Stimulated activated CD4-positive, alpha-beta T cell treated with anti-CD3 and anti-CD28 coated beads, Interleukin-2, amount 100 ng/mL, for 48 hours (primary cell): Measurements from ENCODE around the gene PCSK1.
"Not testable (repeated sequence)": the region's sequence is repeated elsewhere in the genome, so short reads cannot be mapped to it uniquely, and the experiment has no call there.

Experiments
- DNase-seq, 2 donors: peaks; one replicate each; pipeline ENCODE4 v3.0.0-alpha.2; 2020

The PCSK1 gene

GRCh38 chr5:96425443-96425842 lies 7.6 kb downstream of the PCSK1 start:
- DNase-seq = no peak

DNA sequence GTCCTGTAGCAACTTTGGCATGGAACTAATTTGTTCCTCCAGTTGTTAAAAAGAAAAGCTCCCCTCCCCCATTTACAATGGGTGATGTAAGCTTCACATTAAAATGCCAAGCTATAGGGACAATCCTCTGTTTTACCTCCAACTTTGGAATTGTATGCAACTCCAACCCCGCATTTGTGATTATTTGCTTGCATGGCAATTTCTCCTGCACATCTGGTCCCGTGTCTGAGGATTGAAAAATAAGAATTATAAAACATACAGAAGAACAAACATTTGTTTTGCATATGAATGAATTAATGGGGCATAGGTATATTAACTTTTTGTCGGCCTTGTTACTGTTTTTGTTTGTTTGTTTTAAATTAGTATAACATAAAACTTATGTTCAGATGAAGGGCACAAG lies 17.2 kb downstream of the PCSK1 start:
- DNase-seq = no peak

- no peak for DNase-seq
Measured at GRCh38 chr5:96412868-96413449, 20.1 kb downstream of the PCSK1 start.

- DNase-seq = no peak
Measured at GRCh38 chr5:96410013-96410412, 23.0 kb downstream of the PCSK1 start.

DNA sequence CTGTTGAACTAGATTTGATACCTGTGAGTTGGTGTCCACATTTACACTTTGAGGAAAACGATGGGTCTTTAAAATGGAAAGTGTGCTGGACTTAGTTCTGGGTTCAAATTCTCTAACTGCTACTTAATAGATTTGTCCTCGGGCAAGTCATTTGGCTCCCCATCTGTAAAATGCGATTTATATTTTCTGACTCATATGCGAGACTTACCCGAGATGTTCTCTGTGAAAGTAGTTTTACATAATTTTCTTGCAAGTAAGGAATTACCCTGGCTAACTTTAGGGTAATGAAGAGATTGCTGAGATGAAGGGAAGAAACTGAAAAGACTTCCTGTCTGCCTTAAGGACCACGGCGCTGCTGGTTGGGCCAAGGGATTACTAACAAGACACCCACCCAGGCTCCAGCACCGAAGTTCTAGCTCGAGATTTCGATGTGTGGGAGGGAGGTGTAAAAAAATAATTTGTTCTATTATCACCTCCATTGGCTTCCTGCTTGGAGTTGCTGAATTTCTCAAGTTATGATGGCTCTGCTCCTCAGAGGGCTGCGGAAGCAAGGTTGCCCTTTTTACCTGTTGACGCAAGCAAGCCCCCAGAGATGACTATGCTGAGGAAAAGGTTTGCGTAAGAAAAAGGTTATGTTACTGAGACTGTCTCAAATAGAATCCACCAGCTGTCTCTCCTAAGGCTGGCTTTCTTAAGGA lies 24.1 kb downstream of the PCSK1 start:
- no peak for DNase-seq

GRCh38 chr5:96408210-96408777 lies 24.8 kb downstream of the PCSK1 start:
- DNase-seq = no peak

- no peak for DNase-seq
Measured at GRCh38 chr5:96407436-96407835, 25.6 kb downstream of the PCSK1 start.

GRCh38 chr5:96404191-96404867 lies 28.7 kb downstream of the PCSK1 start:
- DNase-seq = no peak

- DNase-seq = no peak
Measured at GRCh38 chr5:96402500-96402899, 30.5 kb downstream of the PCSK1 start.

GRCh38 chr5:96396878-96397277 lies 36.2 kb downstream of the PCSK1 start:
- DNase-seq = no peak

GRCh38 chr5:96395295-96395694 lies 37.8 kb downstream of the PCSK1 start:
- not testable (repeated sequence) for DNase-seq

DNA sequence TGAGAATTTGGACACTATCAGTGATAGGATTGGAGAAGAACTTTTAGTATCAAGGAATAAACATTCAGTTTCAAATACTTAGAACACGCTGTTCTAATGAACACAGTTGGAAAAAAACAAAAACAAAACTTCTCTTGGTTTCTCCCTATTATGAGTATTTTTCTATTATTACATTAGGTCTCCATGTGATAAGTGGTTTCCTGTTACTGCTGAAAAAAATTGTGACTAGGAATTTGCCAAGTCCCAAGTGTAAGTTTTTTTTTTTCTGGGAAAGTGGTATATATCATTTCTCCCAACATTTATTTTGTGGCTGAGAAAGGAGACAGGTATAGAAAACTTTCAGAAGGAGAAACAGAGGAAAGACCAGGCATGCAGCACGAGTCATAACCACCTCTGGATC lies 41.1 kb downstream of the PCSK1 start:
- DNase-seq = no peak

DNA sequence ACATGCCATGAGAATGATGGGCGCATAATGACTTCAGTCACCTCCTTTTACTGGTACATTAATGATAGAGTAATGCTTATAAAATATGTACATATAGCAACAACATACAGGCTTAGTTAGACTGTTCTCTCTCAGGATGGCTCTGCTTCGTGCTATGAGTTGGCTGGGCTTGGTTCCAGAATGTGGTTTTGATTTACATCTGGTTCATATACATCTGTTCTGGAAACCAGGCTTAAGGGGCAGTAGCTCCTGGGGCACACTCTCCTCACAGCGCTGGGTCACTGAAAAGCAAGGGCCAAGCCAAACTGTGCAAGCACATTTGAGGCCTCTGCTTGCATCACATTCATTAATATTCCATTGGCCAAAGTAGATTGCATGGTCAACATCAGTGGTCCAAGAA lies 44.9 kb downstream of the PCSK1 start:
- DNase-seq = no peak

DNA sequence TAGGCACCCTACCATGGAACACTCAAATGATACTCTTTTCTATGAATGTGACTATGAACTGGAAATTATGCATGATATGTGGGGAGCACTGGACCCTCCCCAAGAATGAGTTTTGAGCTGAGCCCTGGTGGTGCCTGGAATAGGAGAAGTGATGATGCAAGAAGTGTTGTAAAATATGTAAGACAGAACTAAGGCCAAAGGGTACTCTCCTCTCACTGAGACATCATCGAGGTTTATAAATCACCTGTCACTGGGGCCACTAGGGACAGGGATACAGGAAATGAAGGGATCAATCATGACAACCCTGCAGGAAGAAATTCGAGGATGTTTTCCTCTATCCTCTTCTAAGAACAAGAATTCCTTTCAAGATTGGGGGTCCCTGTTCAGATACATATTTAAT lies 45.4 kb downstream of the PCSK1 start:
- DNase-seq = no peak

- no peak for DNase-seq
Measured at GRCh38 chr5:96385538-96385937, 47.5 kb downstream of the PCSK1 start.

GRCh38 chr5:96384353-96384752 lies 48.7 kb downstream of the PCSK1 start:
- DNase-seq = no peak

DNA sequence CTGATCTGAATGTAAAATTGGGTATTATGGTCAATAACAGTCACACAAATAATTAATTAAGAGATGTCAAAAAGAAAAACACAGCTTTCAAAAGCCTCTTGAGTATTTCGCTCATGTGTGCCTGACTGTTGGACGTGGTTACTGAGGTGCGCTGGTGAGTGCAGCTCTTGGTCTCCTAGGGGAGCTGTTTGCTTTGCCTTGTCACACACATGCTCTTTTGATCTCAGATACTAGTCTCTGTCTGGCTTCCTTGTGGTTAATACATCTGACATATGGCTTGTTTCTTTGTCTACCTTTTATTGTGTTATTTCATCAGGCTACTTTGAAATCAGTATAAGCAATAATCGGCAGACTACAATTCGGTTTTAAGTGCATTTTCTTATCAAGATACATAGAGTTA lies 51.5 kb downstream of the PCSK1 start:
- DNase-seq = no peak

DNA sequence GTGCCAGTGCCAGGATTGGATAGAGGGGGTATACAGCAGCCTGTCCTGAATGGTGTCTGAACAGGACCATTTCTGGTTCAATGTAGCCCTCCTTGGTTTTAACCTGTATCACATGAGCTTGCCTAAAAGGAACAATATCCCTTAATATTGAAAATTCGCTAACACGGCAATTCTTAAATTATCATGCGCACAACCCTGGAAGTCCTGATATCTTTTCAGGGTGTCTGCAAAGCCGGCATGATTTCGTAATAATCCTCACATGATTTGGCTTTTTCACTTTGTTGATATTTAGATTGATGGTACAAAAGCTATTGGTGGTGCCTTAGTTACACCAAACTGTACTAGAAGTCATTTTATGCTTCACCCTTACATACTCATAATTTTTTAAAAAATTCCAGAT lies 53.2 kb downstream of the PCSK1 start:
- no peak for DNase-seq

DNA sequence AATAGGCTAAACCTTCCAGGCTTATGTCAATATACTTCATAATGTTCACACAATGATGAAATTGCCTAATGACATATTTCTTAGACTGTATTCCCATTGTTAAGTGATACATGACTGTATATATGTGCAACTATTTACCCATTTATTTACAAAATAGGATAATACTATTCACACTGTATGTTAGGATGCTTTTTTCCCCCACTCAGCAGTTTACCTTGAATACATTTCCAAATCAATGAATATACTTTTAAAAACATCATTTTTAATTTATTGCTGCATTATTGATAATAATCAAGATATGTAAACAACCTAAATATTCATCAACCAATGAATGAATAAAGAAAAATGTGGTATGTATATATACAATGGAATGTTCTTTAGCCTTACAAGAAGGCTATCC lies 55.5 kb downstream of the PCSK1 start:
- no peak for DNase-seq

GRCh38 chr5:96377167-96377566 lies 55.9 kb downstream of the PCSK1 start:
- no peak for DNase-seq

DNA sequence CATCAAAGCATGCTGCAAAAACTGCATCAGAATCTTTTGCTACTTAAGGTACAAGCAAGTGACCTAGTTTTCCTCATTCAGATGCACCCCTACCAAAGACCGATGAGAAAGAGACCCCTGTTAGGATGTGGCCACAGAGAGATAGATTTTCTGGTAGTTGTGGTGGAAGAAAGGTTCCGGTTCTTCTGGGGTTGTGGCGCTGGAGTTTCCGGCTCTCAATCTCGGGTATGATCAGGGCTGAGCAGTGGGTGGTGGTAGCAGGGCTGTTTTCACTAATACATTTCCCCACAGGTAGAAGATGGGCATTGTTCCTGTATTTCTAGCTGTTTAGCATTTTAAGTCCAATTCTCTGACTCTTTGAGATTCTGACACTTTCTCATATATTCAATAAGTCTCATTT lies 58.4 kb downstream of the PCSK1 start:
- DNase-seq = no peak

DNA sequence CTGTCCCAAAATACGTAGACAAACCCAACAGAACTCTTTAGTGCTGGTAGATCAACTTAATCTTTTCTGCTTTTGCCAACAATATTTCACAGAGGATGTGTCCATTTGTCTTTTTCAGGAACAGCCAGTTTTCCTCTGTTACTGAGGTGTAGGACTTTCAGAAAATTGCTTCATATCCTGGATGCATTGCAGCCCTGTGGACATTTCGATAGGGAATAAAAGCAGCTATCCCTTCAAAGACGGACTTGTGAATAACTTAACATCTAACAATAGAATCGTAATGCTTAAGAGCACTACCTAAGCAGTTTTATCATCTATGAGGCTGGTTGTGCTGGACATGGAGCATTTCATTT lies 59.7 kb downstream of the PCSK1 start:
- DNase-seq = no peak

- no peak for DNase-seq
Measured at GRCh38 chr5:96372726-96373380, 60.2 kb downstream of the PCSK1 start.

DNA sequence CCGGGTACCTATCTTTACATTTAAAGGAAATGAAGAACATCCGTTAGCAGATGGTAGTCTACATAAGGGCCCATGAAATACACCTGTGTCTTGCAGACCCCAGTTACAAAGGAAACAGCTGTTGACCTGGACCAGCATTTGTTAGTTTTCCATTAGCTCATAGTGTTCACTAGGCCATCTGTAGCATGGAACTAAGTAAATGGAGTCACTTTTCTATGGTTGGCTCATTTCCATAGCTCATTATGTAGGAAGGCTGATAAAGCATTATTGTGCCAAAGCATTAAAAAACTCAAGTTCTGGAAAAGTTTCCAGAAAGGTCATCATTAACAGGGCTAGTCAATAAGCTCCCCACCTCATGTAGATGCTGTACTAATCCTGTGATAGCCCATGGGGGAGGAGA lies 62.1 kb downstream of the PCSK1 start:
- DNase-seq = no peak
